Lower leg skin (tissue), 3 donors: ENCODE data around the gene TBC1D9.

Experiments
- CTCF ChIP-seq, 3 donors: fragments of 450-650 bp; IDR thresholded peaks; one replicate each; pipeline ENCODE4 v1.5.1; 2016; ENCODE audit warnings: antibody characterized with exemption in 3 of 3, mild to moderate bottlenecking in 3 of 3, moderate library complexity in 2 of 3
- POLR2A ChIP-seq, 2 donors: fragments of 450-650 bp; IDR thresholded peaks; one replicate each; pipeline ENCODE4 v1.6.1; 2016 to 2017; ENCODE audit warnings: antibody characterized with exemption in 2 of 2, mild to moderate bottlenecking in 1 of 2, moderate library complexity in 1 of 2

GRCh38 chr4:140756319-140757231, at the start of gene TBC1D9:
- TF ChIP-seq CTCF (IDR thresholded peaks at IDR 0.05): no peak
- no peak for TF ChIP-seq POLR2A (IDR thresholded peaks at IDR 0.05)
